AG04450 (cell line): ENCODE data around the gene CPT1C. TPM values are rescaled to one million over a fixed set of nuclear protein-coding genes. Genes with fewer than 3 reads are reported as not detected.

Experiments used
- CTCF ChIA-PET: fragments of 300-600, 350-600 bp; formaldehyde crosslinking; extraction: SDS; loops from one replicate; lab custom pipeline; 2022; ENCODE audit warnings: antibody characterized with exemption, inconsistent platforms; lab: Charles Lee
- POLR2A ChIA-PET: fragments of 350-600 bp; formaldehyde crosslinking; extraction: SDS; loops from one replicate; lab custom pipeline; 2021; ENCODE audit warnings: antibody characterized with exemption, inconsistent platforms; lab: Yijun Ruan, JAX
- DNase-seq: peaks from one replicate; pipeline ENCODE4 v3.0.0-alpha.2; 2011; ENCODE audit warnings: low read depth, low spot score
- H3K27ac ChIP-seq: one replicate; pipeline ENCODE4 v1.5.1; 2012; ENCODE audit warnings: low read depth, low read length, control low read depth
- H3K27me3 ChIP-seq: one replicate; pipeline ENCODE4 v1.6.0; 2012; ENCODE audit warnings: low read length; ENCODE audit not compliant: control insufficient read depth, insufficient read depth
- H3K4me3 ChIP-seq: 2 replicates; pipeline ENCODE4 v1.5.1; 2011; ENCODE audit warnings: mild to moderate bottlenecking, low read depth, low read length, control low read depth
- H3K9me3 ChIP-seq: 2 replicates; pipeline ENCODE4 v1.5.1; 2012; ENCODE audit warnings: low read length; ENCODE audit not compliant: control insufficient read depth, insufficient read depth
- CTCF ChIP-seq: IDR thresholded peaks from 2 replicates; pipeline ENCODE4 v1.5.1; 2011; ENCODE audit warnings: low read depth, low read length, control low read depth, inconsistent platforms
- polyA plus RNA-seq: library from polyadenylated mRNA; depleted of rRNA; stranded (reverse); fragments of >200 nt; gene quantifications from 2 replicates; pipeline ENCODE4 v1.2.3, GENCODE V29; 2011

The CPT1C gene
- polyA plus RNA-seq, 1 experiment, result 20.3 TPM

GRCh38 chr19:49683814-49684250, 7.1 kb upstream of the CPT1C start:
- H3K4me3 ChIP-seq, result no peak overlapping the region
- POLR2A ChIA-PET, result interaction anchor here (0.8 kb wide), 1 partner anchor 93 kb away, joined by 7 read pairs; no protein-coding TSS in a partner anchor
- CTCF ChIA-PET, result no interaction called here

GRCh38 chr19:49684251-49684982, 6.5 kb upstream of the CPT1C start:
- POLR2A ChIA-PET, result interaction anchor here (0.8 kb wide), 1 partner anchor 94 kb away, joined by 7 read pairs; no protein-coding TSS in a partner anchor
- H3K27me3 ChIP-seq, result no peaks in the 10 kb centered on the region
- H3K9me3 ChIP-seq, result no peaks in the 10 kb centered on the region
- no peak overlapping the region for H3K27ac ChIP-seq
- CTCF ChIA-PET, result interaction anchor here (0.6 to 1.3 kb wide), 3 partner anchors 8 to 125 kb away, joined by 3 to 9 read pairs (median 3); no protein-coding TSS in a partner anchor
- no peak overlapping the region for H3K4me3 ChIP-seq
- DNase-seq, result no peak
- TF ChIP-seq CTCF, result peak; percentile 50

More at GRCh38 chr19:49683814-49684250, 7.1 kb upstream of the CPT1C start:
- H3K27ac ChIP-seq, result no peak overlapping the region
- H3K9me3 ChIP-seq, result no peaks in the 10 kb centered on the region
- no peaks in the 10 kb centered on the region for H3K27me3 ChIP-seq
- no peak for TF ChIP-seq CTCF
- no peak for DNase-seq

- Histone ChIP-seq H3K27ac (no peak overlapping the region), H3K27me3 (no peaks in the 10 kb centered on the region), H3K9me3 (no peaks in the 10 kb centered on the region; the same call in 1 of the 2 replicates), H3K4me3 (no peak overlapping the region)
- DNase-seq, result no peak
- POLR2A ChIA-PET, result interaction anchor here (0.7 kb wide), 1 partner anchor 116 kb away, joined by 3 read pairs; no protein-coding TSS in a partner anchor
- TF ChIP-seq CTCF, result no peak
- CTCF ChIA-PET, result interaction anchor here (0.6 to 1.3 kb wide), 4 partner anchors 9 to 125 kb away, joined by 3 to 9 read pairs (median 3); no protein-coding TSS in a partner anchor
Observed at GRCh38 chr19:49684983-49685553, 5.8 kb upstream of the CPT1C start.

GRCh38 chr19:49685845-49686332, 5.0 kb upstream of the CPT1C start:
- no peak overlapping the region for H3K4me3 ChIP-seq
- no peak overlapping the region for H3K27ac ChIP-seq
- no peaks in the 10 kb centered on the region for H3K27me3 ChIP-seq
- CTCF ChIA-PET, result interaction anchor here (0.9 to 1.3 kb wide), 2 partner anchors 13 to 124 kb away, joined by 3 read pairs; no protein-coding TSS in a partner anchor
- no peaks in the 10 kb centered on the region; the same call in 1 of the 2 replicates for H3K9me3 ChIP-seq
- DNase-seq, result no peak
- POLR2A ChIA-PET, result interaction anchor here (0.7 kb wide), 1 partner anchor 115 kb away, joined by 3 read pairs; no protein-coding TSS in a partner anchor
- TF ChIP-seq CTCF, result no peak
